HEK293 (cell line): ENCODE measurements around the gene GPI.
A peak's percentile ranks its signal among the peaks of the same experiment; 100 is the strongest.

Source experiments
- AEBP2 ChIP-seq: fragments of 450-650 bp; formaldehyde crosslinking; IDR thresholded peaks from 2 replicates; pipeline ENCODE4 v1.5.1; 2016; ENCODE audit warnings: missing biosample characterization, missing genetic modification characterization, borderline replicate concordance
- BCL11B ChIP-seq: fragments of 450-650 bp; formaldehyde crosslinking; IDR thresholded peaks from 2 replicates; pipeline ENCODE4 v1.5.1; 2016; ENCODE audit warnings: low read depth, missing biosample characterization, missing genetic modification characterization
- HIC1 ChIP-seq: fragments of 450-650 bp; formaldehyde crosslinking; IDR thresholded peaks from 2 replicates; pipeline ENCODE4 v1.5.1; 2016; ENCODE audit warnings: missing biosample characterization, missing genetic modification characterization
- HOXD13 ChIP-seq: sonication (generic); formaldehyde crosslinking; IDR thresholded peaks from 2 replicates; pipeline ENCODE4 v1.8.0; 2022; ENCODE audit warnings: missing genetic modification reagents, borderline replicate concordance
- MZF1 ChIP-seq: fragments of 450-650 bp; formaldehyde crosslinking; IDR thresholded peaks from 2 replicates; pipeline ENCODE4 v1.5.1; 2017; ENCODE audit warnings: missing biosample characterization, missing genetic modification characterization, borderline replicate concordance
- PRDM1 ChIP-seq: fragments of 450-650 bp; formaldehyde crosslinking; IDR thresholded peaks from 2 replicates; pipeline ENCODE4; 2016; ENCODE audit warnings: missing biosample characterization, missing genetic modification characterization
- PRDM10 ChIP-seq: fragments of 450-650 bp; formaldehyde crosslinking; IDR thresholded peaks from 2 replicates; pipeline ENCODE4 v1.5.1; 2016; ENCODE audit warnings: missing biosample characterization, missing genetic modification characterization
- ZBTB8A ChIP-seq: fragments of 450-650 bp; formaldehyde crosslinking; IDR thresholded peaks from 2 replicates; pipeline ENCODE4 v1.5.1; 2016; ENCODE audit warnings: missing biosample characterization, missing genetic modification characterization
- ZFP41 ChIP-seq: fragments of 450-650 bp; formaldehyde crosslinking; IDR thresholded peaks from 2 replicates; pipeline ENCODE4 v1.5.1; 2016; ENCODE audit warnings: missing biosample characterization, missing genetic modification characterization, borderline replicate concordance
- ZNF223 ChIP-seq: fragments of 450-650 bp; formaldehyde crosslinking; IDR thresholded peaks from 2 replicates; pipeline ENCODE4 v1.5.1; 2016; ENCODE audit warnings: missing biosample characterization, missing genetic modification characterization
- ZNF280C ChIP-seq: fragments of 450-650 bp; formaldehyde crosslinking; IDR thresholded peaks from 2 replicates; pipeline ENCODE4 v1.5.1; 2016; ENCODE audit warnings: missing biosample characterization, missing genetic modification characterization
- ZNF350 ChIP-seq: fragments of 450-650 bp; formaldehyde crosslinking; IDR thresholded peaks from 2 replicates; pipeline ENCODE4 v1.5.0; 2017; ENCODE audit warnings: missing biosample characterization, mild to moderate bottlenecking, missing genetic modification characterization
- ZNF354C ChIP-seq: fragments of 450-650 bp; formaldehyde crosslinking; IDR thresholded peaks from 2 replicates; pipeline ENCODE4 v1.5.1; 2016; ENCODE audit warnings: missing biosample characterization, missing genetic modification characterization, low read depth, borderline replicate concordance
- ZNF362 ChIP-seq: fragments of 450-650 bp; formaldehyde crosslinking; IDR thresholded peaks from 2 replicates; pipeline ENCODE4 v1.5.1; 2016; ENCODE audit warnings: missing biosample characterization, missing genetic modification characterization
- ZNF37A ChIP-seq: fragments of 450-650 bp; IDR thresholded peaks from 2 replicates; pipeline ENCODE4 v1.5.1; 2018; ENCODE audit warnings: missing biosample characterization, missing genetic modification characterization
- ZNF548 ChIP-seq: fragments of 450-650 bp; formaldehyde crosslinking; IDR thresholded peaks from 2 replicates; pipeline ENCODE4 v1.5.1; 2016; ENCODE audit warnings: missing biosample characterization, missing genetic modification characterization
- ZNF580 ChIP-seq: fragments of 450-650 bp; formaldehyde crosslinking; IDR thresholded peaks from 2 replicates; pipeline ENCODE4 v1.5.1; 2016; ENCODE audit warnings: missing biosample characterization, missing genetic modification characterization
- ZNF658 ChIP-seq: fragments of 450-650 bp; formaldehyde crosslinking; IDR thresholded peaks from 2 replicates; pipeline ENCODE4; 2016; ENCODE audit warnings: missing biosample characterization, missing genetic modification characterization
- ZNF660 ChIP-seq: fragments of 450-650 bp; IDR thresholded peaks from 2 replicates; pipeline ENCODE4 v1.5.1; 2018; ENCODE audit warnings: missing biosample characterization, mild to moderate bottlenecking, missing genetic modification characterization
- ZNF692 ChIP-seq: fragments of 450-650 bp; formaldehyde crosslinking; IDR thresholded peaks from 2 replicates; pipeline ENCODE4 v1.5.1; 2016; ENCODE audit warnings: missing biosample characterization, missing genetic modification characterization
- ZNF830 ChIP-seq: fragments of 450-650 bp; IDR thresholded peaks from 2 replicates; pipeline ENCODE4 v1.5.0; 2018; ENCODE audit warnings: missing biosample characterization, missing genetic modification characterization, low read depth, mild to moderate bottlenecking, moderate library complexity
- ZSCAN16 ChIP-seq: fragments of 450-650 bp; formaldehyde crosslinking; IDR thresholded peaks from 2 replicates; pipeline ENCODE4 v1.5.1; 2016; ENCODE audit warnings: missing biosample characterization, missing genetic modification characterization
- ZSCAN18 ChIP-seq: fragments of 450-650 bp; formaldehyde crosslinking; IDR thresholded peaks from 2 replicates; pipeline ENCODE4 v1.5.1; 2016; ENCODE audit warnings: missing biosample characterization, missing genetic modification characterization
- ZSCAN23 ChIP-seq: fragments of 450-650 bp; formaldehyde crosslinking; IDR thresholded peaks from 2 replicates; pipeline ENCODE4 v1.5.1; 2016; ENCODE audit warnings: missing biosample characterization, missing genetic modification characterization

The GPI gene

GRCh38 chr19:34336781-34337271 is 28.2 kb upstream of the GPI start (continued):
- no peak for TF ChIP-seq AEBP2
- TF ChIP-seq ZNF350 (tag by site-specific recombination): no peak
- TF ChIP-seq ZNF362 (tag by site-specific recombination): peak; percentile 96
- no peak for TF ChIP-seq ZNF280C
- TF ChIP-seq PRDM10 (tag by site-specific recombination): peak; percentile 56
- no peak for TF ChIP-seq ZFP41
- TF ChIP-seq ZNF658: no peak
- TF ChIP-seq ZNF37A (tag by site-specific recombination): no peak
- no peak for TF ChIP-seq ZNF548
- no peak for TF ChIP-seq ZBTB8A (tag by site-specific recombination)
- TF ChIP-seq PRDM1 (tag by site-specific recombination): peak; percentile 39; the same call in 1 of the 2 replicates
- TF ChIP-seq MZF1 (tag by site-specific recombination): no peak
- no peak for TF ChIP-seq ZNF354C (tag by site-specific recombination)
- TF ChIP-seq ZSCAN16 (tag by site-specific recombination): no peak
- TF ChIP-seq BCL11B (tag by site-specific recombination): no peak; the same call in 1 of the 2 replicates
- TF ChIP-seq ZNF580: 0 out of 2 replicates have a peak, but pooled peaks have one; percentile 43
- no peak for TF ChIP-seq HOXD13 (CRISPR knock-in tag)
- TF ChIP-seq ZNF223: no peak
- TF ChIP-seq ZNF830: no peak
- TF ChIP-seq HIC1 (tag by site-specific recombination): no peak
- TF ChIP-seq ZSCAN18 (tag by site-specific recombination): no peak
- TF ChIP-seq ZNF692 (tag by site-specific recombination): no peak; the same call in 1 of the 2 replicates
- TF ChIP-seq ZNF660 (tag by site-specific recombination): peak; percentile 86
- no peak for TF ChIP-seq ZSCAN23
